Vagina (tissue), 2 donors: Measurements from ENCODE around the gene DGCR2.
"Not testable (repeated sequence)": the region's sequence is repeated elsewhere in the genome, so short reads cannot be mapped to it uniquely, and the experiment has no call there.

ENCODE experiments used
- POLR2A ChIP-seq, 2 donors: fragments of 450-650 bp; IDR thresholded peaks; one replicate each; pipeline ENCODE4 v1.6.1; 2017; ENCODE audit warnings: antibody characterized with exemption in 2 of 2, mild to moderate bottlenecking in 2 of 2, moderate library complexity in 2 of 2
- POLR2AphosphoS5 ChIP-seq, 2 donors: sonication (generic); formaldehyde crosslinking; IDR thresholded peaks; one replicate each; pipeline ENCODE4 v1.9.0; 2017; ENCODE audit warnings: antibody characterized with exemption in 2 of 2, mild to moderate bottlenecking in 2 of 2, low read depth in 1 of 2; ENCODE audit not compliant: insufficient read depth in 1 of 2
- TF ChIP-seq, protein P1 (sequence below), 3 experiments: fragments of 450-650 bp in 2 of 3; fragments of 200-600 bp in 1 of 3; sonication (generic) in 1 of 3; IDR thresholded peaks; one replicate each; pipeline ENCODE4 v1.5.1; 2017 to 2019; ENCODE audit warnings: antibody characterized with exemption in 3 of 3, mild to moderate bottlenecking in 2 of 3, moderate library complexity in 2 of 3

DNA sequence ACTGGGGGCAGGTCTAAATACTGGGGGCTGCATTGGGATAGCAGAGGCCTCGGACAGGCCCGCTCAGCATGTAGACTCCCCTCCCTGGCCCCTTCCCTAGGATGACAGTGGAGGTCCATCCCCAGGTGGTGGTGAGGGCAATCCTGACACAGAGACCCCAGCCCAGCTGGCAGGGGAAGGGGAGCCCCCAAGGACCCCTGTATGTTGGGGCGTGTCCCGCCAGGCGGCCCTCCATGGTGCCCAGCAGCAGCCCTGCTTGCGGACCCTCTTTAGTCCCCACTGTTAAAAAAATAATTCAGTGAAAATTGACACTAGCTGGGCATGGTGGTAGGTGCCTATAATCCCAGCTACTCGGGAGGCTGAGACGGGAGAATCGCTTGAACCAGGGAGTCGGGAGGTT is 98.3 kb downstream of the DGCR2 start:
- TF ChIP-seq, protein P1, sequence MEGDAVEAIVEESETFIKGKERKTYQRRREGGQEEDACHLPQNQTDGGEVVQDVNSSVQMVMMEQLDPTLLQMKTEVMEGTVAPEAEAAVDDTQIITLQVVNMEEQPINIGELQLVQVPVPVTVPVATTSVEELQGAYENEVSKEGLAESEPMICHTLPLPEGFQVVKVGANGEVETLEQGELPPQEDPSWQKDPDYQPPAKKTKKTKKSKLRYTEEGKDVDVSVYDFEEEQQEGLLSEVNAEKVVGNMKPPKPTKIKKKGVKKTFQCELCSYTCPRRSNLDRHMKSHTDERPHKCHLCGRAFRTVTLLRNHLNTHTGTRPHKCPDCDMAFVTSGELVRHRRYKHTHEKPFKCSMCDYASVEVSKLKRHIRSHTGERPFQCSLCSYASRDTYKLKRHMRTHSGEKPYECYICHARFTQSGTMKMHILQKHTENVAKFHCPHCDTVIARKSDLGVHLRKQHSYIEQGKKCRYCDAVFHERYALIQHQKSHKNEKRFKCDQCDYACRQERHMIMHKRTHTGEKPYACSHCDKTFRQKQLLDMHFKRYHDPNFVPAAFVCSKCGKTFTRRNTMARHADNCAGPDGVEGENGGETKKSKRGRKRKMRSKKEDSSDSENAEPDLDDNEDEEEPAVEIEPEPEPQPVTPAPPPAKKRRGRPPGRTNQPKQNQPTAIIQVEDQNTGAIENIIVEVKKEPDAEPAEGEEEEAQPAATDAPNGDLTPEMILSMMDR (IDR thresholded peaks at IDR 0.05), result not testable (repeated sequence)
- TF ChIP-seq POLR2A (IDR thresholded peaks at IDR 0.05); POLR2AphosphoS5 (IDR thresholded peaks at IDR 0.05; ENCODE audit: insufficient read depth in 1 of 2, low read depth in 1 of 2): not testable (repeated sequence)
